Prostate gland (tissue), 2 donors: ENCODE measurements around the gene CCDC78.

Experiments
- POLR2AphosphoS5 ChIP-seq: sonication (generic); formaldehyde crosslinking; IDR thresholded peaks from one replicate; pipeline ENCODE4 v1.6.1; 2017; ENCODE audit warnings: antibody characterized with exemption
- TF ChIP-seq, protein P1 (sequence below), 4 experiments: fragments of 200-600 bp in 2 of 4; fragments of 450-650 bp in 2 of 4; sonication (generic) in 2 of 4; IDR thresholded peaks; 1 replicate in 3 of 4; 2 replicates in 1 of 4; pipeline ENCODE4 v1.5.1; 2016 to 2019; ENCODE audit warnings: antibody characterized with exemption in 4 of 4, mild to moderate bottlenecking in 2 of 4, moderate library complexity in 2 of 4

- TF ChIP-seq POLR2AphosphoS5, result no peak
- TF ChIP-seq, protein P1, sequence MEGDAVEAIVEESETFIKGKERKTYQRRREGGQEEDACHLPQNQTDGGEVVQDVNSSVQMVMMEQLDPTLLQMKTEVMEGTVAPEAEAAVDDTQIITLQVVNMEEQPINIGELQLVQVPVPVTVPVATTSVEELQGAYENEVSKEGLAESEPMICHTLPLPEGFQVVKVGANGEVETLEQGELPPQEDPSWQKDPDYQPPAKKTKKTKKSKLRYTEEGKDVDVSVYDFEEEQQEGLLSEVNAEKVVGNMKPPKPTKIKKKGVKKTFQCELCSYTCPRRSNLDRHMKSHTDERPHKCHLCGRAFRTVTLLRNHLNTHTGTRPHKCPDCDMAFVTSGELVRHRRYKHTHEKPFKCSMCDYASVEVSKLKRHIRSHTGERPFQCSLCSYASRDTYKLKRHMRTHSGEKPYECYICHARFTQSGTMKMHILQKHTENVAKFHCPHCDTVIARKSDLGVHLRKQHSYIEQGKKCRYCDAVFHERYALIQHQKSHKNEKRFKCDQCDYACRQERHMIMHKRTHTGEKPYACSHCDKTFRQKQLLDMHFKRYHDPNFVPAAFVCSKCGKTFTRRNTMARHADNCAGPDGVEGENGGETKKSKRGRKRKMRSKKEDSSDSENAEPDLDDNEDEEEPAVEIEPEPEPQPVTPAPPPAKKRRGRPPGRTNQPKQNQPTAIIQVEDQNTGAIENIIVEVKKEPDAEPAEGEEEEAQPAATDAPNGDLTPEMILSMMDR (IDR thresholded peaks at IDR 0.05), result no peak
Measured at GRCh38 chr16:764184-764750, 38.0 kb upstream of the CCDC78 start.
